Gastroesophageal sphincter (tissue), 4 donors: Measurements from ENCODE around the gene FBXL13. TPM values are rescaled to one million over a fixed set of nuclear protein-coding genes. Genes with fewer than 3 reads are reported as not detected.

Experiments
- ATAC-seq: fragments of 150-250 bp; one replicate; pipeline ENCODE4 v1.9.1; 2016; ENCODE audit warnings: mild to moderate bottlenecking, moderate library complexity
- H3K27ac ChIP-seq, 4 donors: fragments of 200-600 bp; sonication (generic) in 3 of 4; 1 replicate in 3 of 4; 2 replicates in 1 of 4; pipeline ENCODE4 v1.5.1; 2016 to 2019
- H3K27me3 ChIP-seq: fragments of 200-600 bp; sonication (generic); one replicate; pipeline ENCODE4 v1.5.1; 2019
- H3K36me3 ChIP-seq, 2 donors: fragments of 200-600 bp; sonication (generic); one replicate each; pipeline ENCODE4 v1.5.1; 2019; ENCODE audit warnings: control low read depth in 1 of 2
- H3K4me1 ChIP-seq, 3 donors: fragments of 200-600 bp; sonication (generic); 1 replicate in 2 of 3; 2 replicates in 1 of 3; pipeline ENCODE4 v1.5.1; 2016 to 2019; ENCODE audit warnings: control low read depth in 2 of 3
- H3K4me3 ChIP-seq, 2 donors: fragments of 200-600 bp; sonication (generic); one replicate each; pipeline ENCODE4 v1.5.1; 2019; ENCODE audit warnings: mild to moderate bottlenecking in 1 of 2, moderate library complexity in 1 of 2
- H3K9me3 ChIP-seq, 3 donors: fragments of 200-600 bp; sonication (generic); one replicate each; pipeline ENCODE4 v1.5.1; 2017 to 2019; ENCODE audit warnings: control low read depth in 2 of 3
- CTCF ChIP-seq, 4 experiments: fragments of 200-600 bp in 2 of 4; fragments of 450-650 bp in 2 of 4; sonication (generic) in 1 of 4; IDR thresholded peaks; one replicate each; pipeline ENCODE4 v1.5.1; 2017 to 2019; ENCODE audit warnings: antibody characterized with exemption in 4 of 4, mild to moderate bottlenecking in 2 of 4, moderate library complexity in 2 of 4
- EP300 ChIP-seq: sonication (generic); formaldehyde crosslinking; IDR thresholded peaks from one replicate; pipeline ENCODE4 v1.6.1; 2017; ENCODE audit warnings: antibody characterized with exemption, mild to moderate bottlenecking
- POLR2A ChIP-seq, 2 donors: fragments of 450-650 bp; IDR thresholded peaks; one replicate each; pipeline ENCODE4 v1.6.1; 2017; ENCODE audit warnings: antibody characterized with exemption in 2 of 2, mild to moderate bottlenecking in 2 of 2, moderate library complexity in 1 of 2
- POLR2AphosphoS5 ChIP-seq: sonication (generic); formaldehyde crosslinking; IDR thresholded peaks from one replicate; pipeline ENCODE4 v1.6.1; 2017; ENCODE audit warnings: antibody characterized with exemption
- WGBS, 2 donors: methylation state at CpG; one replicate each; pipeline ENCODE4 v1.1.5; 2018; ENCODE audit warnings: low coverage in 1 of 2; 5-methylcytosine and 5-hydroxymethylcytosine counted together
- total RNA-seq, 4 donors: library from RNA; depleted of rRNA; stranded (reverse); fragments of >200 nt; gene quantifications; one replicate each; pipeline ENCODE4 v1.1.0, GENCODE V29; 2016

Gene FBXL13
- total RNA-seq, 4 donors from 2014 or later, result 1.3 to 5.8 (median 3.2) TPM

DNA sequence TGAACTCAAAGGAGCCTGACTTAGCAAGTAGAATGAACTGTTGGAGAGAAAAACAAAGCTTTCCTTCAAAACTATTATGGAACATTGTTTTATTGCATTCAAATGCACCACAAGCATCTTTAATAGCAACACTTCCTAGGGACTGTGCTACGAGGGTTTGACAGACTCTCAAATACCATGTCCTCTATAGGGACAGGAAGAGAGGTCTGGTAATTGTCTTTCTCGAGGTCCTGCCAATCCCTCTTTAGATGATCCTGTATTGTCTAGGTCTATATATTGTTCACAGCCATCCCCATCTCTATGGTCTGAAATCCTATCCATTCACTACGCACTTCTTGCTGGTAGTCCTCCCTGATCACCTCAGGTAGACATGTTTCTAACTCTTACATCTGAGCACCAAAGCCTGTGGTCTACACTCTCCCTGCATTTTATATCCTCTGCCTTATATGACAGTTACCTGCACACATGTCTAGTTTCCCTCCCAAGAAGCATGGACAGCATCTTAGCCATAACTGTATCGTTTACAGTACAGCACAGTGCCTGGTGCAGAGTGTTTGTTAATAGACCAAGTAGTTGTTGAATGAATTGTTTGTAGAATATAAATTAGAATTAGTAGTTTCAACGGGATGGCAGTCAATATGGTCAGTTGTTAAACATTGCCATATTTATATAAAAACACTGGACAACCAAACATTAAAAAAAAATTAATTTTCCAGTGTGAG lies 183.5 kb downstream of the FBXL13 start:
- TF ChIP-seq CTCF (IDR thresholded peaks at IDR 0.05) (no peak), POLR2AphosphoS5 (no peak), EP300 (no peak), POLR2A (IDR thresholded peaks at IDR 0.05) (no peak)
- WGBS, 2 donors, result 45 to 50% methylated on average over 5 of the region's 5 CpGs
- Histone ChIP-seq H3K27me3 (no peaks in the 10 kb centered on the region), H3K36me3 (no peaks in the 10 kb centered on the region), H3K4me1 (peaks cover 14 to 51% (median 19%) of the 10 kb centered on the region in 3 donors), H3K4me3 (no peak overlapping the region), H3K9me3 (no peaks in the 10 kb centered on the region), H3K27ac (peak overlapping the region in 2 of 4 donors; percentile 36 to 63)
- ATAC-seq, result peak; percentile 17

DNA sequence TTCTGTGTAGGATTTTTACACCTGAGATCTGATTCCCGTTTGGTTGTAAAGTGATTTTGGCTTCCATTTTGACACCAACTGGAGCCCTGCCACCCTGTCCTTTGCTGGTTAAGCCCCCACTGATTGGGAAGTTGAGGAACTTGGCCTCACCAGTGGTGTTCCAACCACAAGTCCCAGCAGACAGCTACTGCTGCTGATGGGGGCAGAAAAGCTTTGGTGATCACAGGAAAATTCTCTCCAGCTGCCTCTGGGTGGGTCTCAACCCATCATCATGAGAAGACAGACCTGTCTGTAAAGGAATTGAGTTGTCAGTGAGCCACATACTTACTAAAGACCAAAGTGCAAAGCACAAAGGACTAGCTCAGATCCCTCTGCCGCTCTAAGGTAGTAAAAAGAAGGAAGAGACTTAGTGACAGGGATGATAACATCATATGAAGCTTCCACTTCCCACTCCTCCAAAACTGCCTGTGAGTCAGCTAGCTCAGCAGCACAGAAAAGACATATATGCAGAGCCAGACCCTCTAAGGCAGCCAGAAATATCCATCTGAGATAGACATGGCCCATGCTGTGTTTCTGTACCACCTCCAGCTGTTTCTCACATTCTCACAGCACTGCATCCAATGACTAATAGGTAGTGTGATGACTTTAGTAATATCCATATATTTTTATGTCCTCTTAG lies 184.2 kb downstream of the FBXL13 start:
- peaks cover 14 to 48% (median 17%) of the 10 kb centered on the region in 3 donors for H3K4me1 ChIP-seq
- peak overlapping the region; percentile 16 to 63 (median 43) for H3K27ac ChIP-seq
- H3K9me3 ChIP-seq, result no peaks in the 10 kb centered on the region
- H3K4me3 ChIP-seq, result no peak overlapping the region
- ATAC-seq, result no peak
- H3K36me3 ChIP-seq, result no peaks in the 10 kb centered on the region
- no peak for TF ChIP-seq CTCF (IDR thresholded peaks at IDR 0.05)
- no peak for TF ChIP-seq EP300
- TF ChIP-seq POLR2A (IDR thresholded peaks at IDR 0.05), result no peak
- TF ChIP-seq POLR2AphosphoS5, result no peak
- H3K27me3 ChIP-seq, result no peaks in the 10 kb centered on the region
- 11 to 37% methylated on average over 1 to 2 of the region's 2 CpGs for WGBS, 2 donors

GRCh38 chr7:102889851-102890250 lies 184.7 kb downstream of the FBXL13 start:
- Histone ChIP-seq H3K4me3 (no peak overlapping the region), H3K9me3 (no peaks in the 10 kb centered on the region), H3K27ac (peak overlapping the region in 3 of 4 donors; percentile 16 to 63 (median 36)), H3K36me3 (no peaks in the 10 kb centered on the region), H3K4me1 (peaks cover 14 to 48% (median 17%) of the 10 kb centered on the region in 3 donors), H3K27me3 (no peaks in the 10 kb centered on the region)
- no peak for ATAC-seq
- WGBS, 2 donors, result 27% methylated on average over 2 of the region's 2 CpGs; no CpG with 5 or more reads in 1 of the 2 donors
- TF ChIP-seq CTCF (IDR thresholded peaks at IDR 0.05) (no peak), POLR2A (IDR thresholded peaks at IDR 0.05) (no peak), EP300 (no peak), POLR2AphosphoS5 (no peak)

DNA sequence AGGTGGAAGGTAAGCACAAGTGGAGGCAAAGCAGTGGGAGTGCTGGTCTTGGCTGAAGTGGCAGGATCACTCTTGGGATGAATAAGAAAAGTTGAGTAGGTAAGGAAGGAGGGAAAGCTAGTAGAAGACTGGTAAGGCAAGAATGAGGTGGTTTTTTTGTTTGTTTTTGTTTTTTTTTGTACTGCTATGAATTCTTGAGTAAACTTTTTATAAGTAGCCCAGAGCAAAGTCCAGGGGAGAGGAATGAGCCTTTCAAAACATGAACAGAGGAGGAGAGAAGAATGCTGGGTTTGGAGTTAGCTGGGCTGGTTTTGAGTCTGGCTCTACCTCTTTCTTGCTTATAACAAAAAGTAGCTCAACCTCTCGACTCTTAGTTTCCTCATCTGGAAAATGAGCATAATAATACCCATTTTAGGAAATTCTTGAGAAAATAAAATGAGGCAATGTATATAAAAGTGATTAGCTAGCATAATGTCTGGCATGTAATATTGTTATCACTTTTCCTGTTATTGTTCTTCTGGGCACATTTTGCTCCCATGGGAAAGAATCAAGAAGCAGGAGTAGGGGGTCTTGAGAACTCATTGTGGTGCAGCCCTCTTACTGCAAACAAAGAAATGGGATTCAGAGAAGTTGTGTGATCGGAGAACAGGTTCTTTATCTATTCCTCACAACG lies 185.9 kb downstream of the FBXL13 start:
- Histone ChIP-seq H3K4me3 (no peak overlapping the region), H3K27ac (no peak overlapping the region), H3K4me1 (peaks cover 14 to 43% (median 17%) of the 10 kb centered on the region in 3 donors), H3K9me3 (no peaks in the 10 kb centered on the region), H3K36me3 (no peaks in the 10 kb centered on the region), H3K27me3 (no peaks in the 10 kb centered on the region)
- TF ChIP-seq POLR2AphosphoS5, result no peak
- no peak for TF ChIP-seq POLR2A (IDR thresholded peaks at IDR 0.05)
- no peak for TF ChIP-seq CTCF (IDR thresholded peaks at IDR 0.05)
- TF ChIP-seq EP300, result no peak
- ATAC-seq, result no peak
- WGBS, 2 donors, result 87 to 88% methylated on average over 3 of the region's 3 CpGs
